GM18909 (cell line): ENCODE measurements around the gene ZCCHC8.
A peak's percentile ranks its signal among the peaks of the same experiment; 100 is the strongest.
"Not testable (repeated sequence)": the region's sequence is repeated elsewhere in the genome, so short reads cannot be mapped to it uniquely, and the experiment has no call there.

ENCODE experiments used
- ATAC-seq: cut with Tn5 transposase; IDR thresholded peaks from one replicate; pipeline ENCODE4 v1.9.1; 2021; ENCODE audit warnings: mild to moderate bottlenecking; ENCODE audit not compliant: unreplicated experiment, poor library complexity

ZCCHC8 gene

DNA sequence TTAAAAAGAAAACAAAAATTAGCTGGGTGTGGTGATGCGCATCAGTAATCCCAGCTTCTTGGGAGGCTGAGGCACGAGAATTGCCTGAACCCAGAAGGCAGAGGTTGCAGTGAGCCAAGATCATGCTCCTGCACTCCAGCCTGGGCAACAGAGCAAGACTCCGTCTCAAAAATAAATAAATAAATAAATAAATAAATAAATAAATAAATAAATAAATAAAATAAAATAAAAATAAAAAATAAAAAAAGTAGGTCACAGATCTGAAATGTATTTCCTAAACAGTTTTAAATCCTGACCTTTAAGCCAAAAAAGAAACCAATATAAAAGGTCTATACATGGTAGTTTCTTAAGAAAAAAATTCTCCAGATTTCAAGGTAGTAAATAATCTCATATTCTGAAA lies 12.3 kb upstream of the ZCCHC8 start:
- ATAC-seq: not testable (repeated sequence)

DNA sequence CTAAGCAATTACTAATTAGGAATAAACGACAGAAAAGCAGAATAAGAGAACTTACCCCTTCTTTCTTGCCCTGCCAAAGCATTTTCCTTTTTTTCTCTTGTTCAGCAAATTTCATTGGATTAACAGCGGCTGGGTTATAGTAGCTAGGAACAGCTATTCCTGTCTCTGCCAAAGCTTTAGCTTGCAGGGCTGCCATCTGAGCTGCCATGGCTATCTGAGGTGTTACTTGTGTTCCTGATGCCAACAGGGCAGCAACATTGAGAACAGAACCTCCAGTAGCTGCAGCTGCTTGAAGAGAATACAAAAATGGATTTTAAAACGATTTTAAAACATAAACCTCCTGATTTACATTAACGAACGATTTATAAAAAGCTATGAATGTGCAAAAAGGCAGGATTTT lies 7.4 kb upstream of the ZCCHC8 start:
- ATAC-seq: no peak

DNA sequence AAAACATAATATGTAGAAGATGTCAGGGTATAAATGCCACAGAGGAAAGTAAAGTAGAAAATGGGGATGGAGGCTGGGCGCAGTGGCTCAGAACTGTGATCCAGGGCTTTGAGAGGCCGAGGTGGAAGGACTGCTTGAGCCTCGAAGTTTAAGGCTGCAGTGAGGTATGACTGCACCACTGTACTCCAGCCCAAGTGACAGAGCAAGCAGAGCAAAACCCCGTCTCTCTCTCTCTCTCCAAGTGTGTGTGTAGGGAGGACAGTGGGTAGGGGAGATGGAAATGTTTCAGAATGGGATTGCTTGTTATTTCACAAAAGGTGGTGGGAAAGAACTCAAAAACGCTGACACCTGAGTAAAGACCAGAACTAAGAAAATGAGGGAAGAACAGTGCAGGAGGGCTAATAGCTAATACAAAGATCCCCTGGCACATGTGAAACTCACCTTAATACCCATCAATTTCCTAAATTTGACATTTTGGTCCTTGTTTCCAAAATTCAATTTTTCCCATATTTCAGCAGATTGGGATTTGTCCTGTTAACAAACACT lies 5.7 kb upstream of the ZCCHC8 start:
- ATAC-seq: no peak

DNA sequence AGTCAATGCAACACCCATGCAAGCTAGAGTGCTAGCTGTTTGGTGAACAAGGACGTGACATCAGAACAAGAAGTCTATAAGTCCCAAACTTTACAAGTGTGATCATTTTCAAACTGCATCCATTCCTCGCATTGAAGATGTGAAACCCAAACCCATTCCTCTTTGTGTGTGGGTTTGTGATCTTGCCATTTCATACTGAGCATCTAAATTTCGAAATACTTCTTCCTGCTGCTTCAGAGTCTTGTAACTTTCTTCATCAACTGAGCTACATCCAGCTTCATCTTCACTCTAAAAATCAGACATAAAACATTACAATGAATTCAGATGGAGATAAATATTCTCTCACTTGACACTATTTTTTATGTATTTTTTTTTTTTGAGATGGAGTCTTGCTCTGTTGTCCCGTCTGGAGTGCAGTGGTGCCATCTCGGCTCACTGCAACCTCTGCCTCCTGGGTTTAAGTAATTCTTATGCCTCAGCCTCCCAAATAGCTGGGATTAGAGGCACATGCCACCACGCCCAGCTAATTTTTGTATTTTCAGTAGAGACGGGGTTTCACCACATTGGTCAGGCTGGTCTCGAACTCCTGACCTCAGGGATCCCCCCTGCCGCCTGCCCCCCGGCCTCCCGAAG lies 4.8 kb upstream of the ZCCHC8 start:
- no peak for ATAC-seq

DNA sequence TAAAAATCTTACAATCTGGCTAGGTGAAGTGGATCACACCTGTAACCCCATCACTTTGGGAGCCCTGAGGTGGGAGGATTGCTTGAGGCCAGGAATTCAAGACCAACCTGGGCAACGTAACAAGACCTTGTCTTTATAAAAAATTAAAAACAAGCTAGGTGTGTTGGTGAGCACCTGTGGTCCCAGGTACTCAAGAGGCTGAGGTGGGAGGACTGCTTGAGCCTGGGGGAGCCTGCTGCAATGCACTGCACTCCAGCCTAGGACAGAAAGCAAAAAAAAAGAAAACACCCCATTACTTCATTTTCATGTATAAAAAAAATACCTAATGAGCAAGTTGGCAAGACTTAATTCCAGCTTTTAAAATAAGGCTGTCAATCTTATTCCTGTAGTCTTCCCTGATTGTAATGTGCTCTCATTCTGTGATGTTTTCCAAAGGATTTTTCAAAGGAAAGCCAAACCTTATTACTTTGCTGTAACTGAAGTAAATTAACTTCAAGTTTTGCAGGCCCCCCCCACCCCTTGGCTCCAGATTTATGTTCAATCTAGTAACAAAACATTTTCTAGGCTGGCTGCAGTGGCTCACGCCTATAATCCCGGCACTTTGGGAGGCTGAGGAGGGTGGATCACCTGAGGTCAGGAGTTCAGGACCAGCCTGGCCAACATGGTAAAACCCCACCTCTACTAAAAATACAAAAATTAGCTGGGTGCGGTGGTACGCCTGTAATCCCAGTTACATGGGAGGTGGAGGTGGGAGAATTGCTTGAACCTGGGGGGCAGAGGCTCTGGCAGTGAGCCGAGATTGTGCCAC lies 3.3 kb upstream of the ZCCHC8 start:
- no peak for ATAC-seq

DNA sequence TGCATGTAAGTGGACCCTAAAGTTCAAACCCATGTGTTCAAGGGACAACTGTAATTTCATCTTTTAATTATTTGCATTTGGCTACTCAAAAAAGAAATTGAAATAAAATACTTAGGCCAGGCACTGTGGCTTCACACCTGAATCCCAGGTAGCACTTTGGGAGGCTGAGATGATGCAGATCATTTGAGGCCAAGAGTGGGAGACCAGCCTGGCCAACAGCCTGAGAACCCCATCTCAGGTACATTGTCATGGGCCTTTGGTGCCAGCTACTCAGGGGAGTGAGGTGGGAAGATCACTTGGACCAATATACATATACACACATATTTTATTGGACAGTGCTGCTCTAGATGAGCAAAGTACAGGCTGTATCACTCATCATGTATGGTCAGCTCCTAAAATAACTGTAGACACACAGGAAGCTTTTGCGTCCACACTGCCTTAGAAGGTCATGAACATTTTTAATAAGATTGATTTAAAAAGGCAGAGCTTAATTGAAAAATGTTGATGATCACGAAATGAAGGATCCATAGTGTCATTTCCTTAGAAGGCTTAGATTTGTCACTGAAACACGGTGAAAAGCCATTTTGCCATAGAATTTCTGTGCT lies 2.5 kb upstream of the ZCCHC8 start:
- ATAC-seq: no peak

DNA sequence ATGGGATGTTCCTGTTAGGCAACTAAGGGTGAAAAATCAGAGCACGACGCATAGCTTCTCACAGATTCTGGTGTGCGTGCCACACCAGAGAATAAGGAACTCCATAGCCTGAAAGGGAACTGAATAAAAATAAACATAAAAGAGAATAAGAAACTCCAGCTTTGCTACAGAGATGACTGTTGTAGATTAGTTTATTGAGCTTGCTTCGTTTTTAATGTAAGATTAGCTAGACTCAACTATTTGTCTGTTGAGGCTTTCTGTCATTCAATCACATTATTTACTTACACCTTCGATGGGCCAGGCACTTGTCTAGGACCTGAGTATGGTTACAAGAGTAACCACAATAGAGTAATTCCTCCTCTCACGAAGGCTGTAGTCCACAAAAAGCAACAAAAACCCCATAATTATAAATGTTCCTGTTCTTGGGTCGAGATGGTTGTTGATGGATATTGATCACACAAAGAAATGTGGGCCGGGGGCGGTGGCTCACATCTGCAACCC lies 807 bp upstream of the ZCCHC8 start:
- ATAC-seq: no peak

DNA sequence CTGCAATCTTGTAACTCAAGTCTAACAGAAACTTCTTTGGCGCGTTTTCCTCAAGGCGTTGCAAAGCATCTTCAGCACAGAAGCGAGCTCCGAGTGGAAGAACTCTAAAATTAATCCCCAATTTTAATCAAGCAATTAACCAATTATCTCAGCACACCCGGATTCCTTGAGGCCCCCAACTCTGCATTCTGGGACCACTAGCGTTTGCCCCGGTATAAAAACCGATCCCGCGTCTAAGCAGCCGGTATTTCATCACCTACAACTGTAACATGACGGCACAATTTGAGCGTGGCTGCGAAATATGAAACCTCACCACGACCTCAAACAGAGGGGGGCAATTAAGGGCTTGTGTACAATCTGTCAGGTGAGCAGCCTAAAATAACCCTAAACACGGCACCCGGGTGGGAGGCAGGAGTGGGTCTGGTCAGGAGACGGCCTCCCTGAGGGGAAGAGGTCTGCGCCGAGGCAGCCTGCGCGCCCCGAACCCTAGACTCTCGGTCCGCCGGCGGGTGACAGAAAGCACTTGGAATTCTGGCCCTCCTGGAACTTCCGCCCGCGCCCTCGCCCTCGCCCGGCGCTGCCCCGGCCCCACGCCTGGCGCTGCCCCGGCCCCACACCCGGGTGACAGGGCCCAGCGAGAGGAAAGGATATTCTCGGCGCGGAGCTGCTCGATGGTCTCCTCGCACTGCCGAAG lies 594 bp downstream of the ZCCHC8 start:
- peak; percentile 26 for ATAC-seq

DNA sequence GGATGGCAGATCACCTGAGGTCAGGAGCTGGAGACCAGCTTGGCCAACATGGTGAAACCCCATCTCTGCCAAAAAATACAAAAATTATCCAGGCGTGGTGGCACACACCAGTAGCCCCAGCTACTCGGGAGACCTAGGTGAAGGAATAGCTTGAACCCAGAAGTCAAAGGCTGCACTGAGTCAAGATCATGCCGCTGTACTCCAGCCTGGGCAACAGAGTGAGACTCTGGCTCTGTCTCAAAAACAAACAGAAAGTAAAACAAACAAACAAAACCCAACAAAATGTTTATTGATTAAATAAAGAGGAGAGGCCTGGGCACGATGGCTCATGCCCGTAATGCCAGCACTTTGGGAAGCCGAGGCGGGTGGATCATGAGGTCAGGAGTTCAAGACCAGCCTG lies 5.5 kb downstream of the ZCCHC8 start:
- no peak for ATAC-seq

DNA sequence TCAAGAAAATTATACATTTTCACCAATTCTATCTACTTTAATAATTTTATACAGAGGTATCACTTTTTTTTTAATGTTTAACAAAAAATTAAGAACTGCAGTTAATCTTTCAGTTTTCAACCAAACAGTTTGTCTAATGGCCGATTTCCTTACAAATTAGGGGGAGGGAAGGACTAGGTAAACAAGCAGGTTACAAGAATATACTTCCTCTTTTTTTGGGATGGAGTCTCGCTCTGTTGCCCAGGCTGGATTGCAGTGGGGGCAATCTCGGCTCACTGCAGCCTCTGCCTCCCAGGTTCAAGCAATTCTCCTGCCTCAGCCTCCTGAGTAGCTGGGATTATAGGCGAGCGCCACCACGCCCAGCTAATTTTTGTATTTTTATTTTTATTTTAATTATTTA lies 7.5 kb downstream of the ZCCHC8 start:
- not testable (repeated sequence) for ATAC-seq

DNA sequence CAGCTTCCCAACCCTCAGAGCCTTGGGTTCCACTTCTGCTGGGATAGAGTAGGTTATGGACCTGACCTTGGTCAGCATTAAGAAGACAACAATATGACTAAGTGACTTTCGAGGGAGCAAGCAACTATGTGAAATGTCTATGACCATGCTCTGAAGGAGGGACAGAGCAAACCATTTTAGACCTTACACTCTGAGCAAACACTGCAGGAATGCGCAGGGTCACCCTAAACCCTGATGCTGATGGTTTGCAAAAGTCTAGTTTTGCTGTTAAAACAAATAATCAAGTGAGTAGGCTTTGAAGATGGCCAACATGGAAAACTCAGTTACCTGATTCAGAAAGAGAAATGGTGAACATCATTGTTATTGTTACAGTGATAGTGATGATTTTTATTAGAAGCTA lies 8.7 kb downstream of the ZCCHC8 start:
- no peak for ATAC-seq

DNA sequence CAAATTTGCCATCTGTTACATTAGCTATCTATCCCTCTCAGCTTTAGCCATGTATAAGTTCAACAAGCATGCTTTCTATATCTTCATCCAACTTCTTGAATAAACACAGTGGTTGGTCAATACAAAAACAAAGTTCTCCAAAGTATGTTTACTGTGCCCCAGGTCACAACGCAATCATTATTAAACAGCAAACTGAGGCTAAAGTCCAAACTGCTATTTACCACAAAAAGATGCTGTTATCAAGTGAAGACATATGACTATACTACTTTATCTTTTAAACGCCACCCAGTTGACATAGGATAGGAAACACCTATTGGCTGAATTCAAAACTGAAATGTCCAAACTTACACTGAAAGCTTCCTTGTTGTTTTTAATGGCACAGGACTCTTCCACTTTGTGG lies 11.7 kb downstream of the ZCCHC8 start:
- no peak for ATAC-seq

DNA sequence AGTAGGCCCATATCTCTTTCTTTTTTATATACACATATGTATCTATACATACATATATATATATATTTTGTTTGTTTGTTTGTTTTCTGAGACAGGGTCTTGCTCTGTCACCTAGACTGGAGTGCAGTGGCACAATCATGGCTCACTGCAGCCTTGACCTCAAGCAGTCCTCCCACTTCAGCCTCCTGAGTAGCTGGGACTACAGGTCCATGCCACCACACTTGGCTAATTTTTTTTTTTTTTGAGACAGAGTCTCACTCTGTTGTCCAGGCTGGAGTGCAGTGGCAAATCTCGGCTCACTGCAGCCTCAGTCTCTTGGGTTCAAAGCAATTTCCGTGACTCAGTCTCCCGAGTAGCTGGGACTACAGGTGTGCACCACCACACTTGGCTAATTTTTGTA lies 12.9 kb downstream of the ZCCHC8 start:
- ATAC-seq: not testable (repeated sequence)

DNA sequence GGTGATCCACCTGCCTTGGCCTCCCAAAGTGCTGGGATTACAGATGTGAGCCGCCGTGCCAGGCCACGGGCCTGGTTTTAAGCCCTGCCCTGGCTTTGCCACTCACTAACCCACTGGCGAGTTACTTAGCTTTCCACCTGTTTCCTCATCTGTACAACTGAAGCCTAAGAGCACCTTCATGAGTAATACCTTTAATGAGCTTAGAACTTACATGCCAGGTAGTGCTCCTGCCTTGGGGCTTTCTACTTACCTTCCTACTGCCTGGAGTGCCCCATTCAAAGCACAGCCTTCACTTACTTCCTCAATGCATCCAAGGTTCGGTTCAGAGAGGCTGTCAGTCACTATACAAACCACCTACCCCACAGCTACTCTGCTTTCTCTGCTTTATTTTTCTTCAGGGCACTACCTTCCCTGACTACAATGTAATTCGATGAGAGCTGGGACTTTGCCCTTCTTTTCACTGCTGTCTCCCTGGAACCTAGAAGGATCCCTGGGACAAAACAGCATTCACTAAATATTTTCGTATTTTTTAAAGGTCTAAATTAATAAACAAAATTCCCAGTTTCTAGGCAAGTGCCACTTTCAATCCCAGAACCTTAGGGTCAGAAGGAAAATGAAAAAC lies 13.8 kb downstream of the ZCCHC8 start:
- ATAC-seq: no peak

DNA sequence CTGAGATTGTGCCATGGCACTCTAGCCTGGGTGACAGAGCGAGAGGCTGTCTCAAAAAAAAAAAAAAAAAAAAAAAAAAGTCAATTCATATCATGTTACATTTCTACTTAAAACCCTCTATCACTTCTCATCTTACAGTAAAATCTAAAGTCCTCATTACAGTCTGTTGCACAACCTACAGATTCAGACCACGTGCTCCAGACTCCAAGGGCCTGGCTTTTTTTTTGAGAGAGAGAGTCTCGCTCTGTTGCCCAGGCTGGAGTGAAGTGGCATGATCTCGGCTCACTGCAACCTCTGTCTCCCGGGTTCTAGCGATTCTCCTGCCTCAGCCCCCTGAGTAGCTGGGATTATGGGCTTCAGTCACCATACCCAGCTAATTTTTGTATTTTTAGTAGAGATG lies 14.4 kb downstream of the ZCCHC8 start:
- ATAC-seq: not testable (repeated sequence)

DNA sequence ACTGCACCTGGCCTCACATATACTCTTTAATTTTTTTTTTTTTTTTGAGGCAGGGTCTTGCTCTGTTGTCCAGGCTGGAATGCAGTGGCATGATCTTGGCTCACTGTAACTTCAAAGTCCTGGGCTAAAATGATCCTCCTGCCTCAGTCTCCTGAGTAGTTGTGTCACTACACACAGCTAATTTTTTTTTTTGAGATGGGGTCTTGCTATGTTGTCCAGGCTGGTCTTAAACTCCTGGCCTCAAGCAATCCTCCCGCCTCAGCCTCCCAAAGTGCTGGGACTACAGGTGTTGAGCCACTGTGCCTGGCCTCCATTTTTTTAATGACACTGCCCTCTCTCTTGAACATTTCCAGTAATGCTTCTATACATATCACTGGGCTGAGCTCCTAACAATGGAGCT lies 16.3 kb downstream of the ZCCHC8 start:
- not testable (repeated sequence) for ATAC-seq

DNA sequence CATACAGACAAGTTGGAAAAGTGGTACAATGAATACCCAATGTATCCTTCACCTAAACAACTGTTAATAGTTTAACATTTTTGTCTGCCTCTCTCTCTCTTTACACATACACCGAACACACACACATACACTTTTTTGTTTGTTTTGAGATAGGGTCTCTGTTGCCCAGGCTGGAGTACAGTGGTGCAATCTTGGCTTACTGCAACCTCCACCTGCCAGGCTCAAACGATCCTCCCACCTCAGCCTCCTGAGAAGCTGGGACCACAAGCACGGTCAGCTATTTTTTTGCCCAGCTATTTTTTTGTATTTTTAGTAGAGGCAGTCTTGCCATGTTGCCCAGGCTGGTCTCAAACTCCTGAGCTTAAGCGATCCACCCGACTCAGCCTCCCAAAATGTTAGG lies 16.8 kb downstream of the ZCCHC8 start:
- ATAC-seq: no peak

DNA sequence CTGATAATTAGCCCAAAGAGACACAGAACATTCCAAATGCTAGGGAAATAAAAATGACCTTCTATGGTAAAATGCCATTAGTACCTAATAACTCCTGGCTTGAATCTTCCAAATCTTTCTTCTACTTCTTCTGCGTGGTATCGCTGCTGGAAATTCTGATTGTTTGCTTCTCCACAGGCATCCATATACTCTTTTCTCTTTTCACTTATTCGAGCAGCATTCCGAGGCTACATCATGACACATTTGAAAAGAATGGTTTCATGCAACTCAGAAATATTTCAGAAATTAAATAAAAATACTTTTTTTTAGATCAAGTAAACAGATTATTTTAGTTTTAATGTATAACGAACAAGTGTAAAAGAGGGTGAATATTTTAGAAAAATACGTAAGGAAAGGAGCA lies 18.9 kb downstream of the ZCCHC8 start:
- no peak for ATAC-seq

DNA sequence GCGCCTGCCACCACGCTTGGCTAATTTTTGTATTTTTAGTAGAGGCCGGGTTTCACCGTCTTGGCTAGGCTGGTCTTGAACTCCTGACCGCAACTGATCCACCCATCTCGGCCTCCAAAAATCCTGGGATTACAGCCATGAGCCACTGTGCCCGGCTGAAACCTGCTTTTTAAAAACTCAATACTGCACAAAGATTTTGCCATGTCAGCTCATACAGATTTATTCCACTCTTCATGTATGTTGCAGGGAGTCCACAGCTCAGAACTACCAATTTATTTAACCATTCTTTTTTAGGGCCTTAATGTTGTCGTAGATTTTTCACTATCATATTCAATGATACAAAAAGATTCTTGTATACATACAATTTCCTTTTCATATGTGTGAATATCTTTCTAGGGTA lies 20.0 kb downstream of the ZCCHC8 start:
- ATAC-seq: no peak

DNA sequence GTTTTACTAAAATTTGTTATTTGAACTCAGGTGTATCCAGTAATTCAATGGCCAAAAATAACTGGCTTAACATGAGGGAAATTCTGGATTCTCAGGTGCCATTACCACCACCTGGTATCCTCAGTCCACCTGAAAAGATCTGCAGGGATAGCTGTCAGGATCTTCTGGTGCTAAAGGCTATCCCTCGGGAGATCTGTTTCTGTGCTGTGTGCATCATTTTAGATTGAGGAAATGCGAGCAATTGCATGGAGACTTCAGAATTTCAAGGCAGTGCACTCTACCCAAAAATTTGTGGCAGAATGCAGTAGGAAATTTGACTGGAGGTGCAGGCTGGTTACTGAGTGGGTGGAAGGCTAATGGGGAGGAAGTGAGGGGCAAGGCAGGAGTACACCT lies 26.4 kb downstream of the ZCCHC8 start:
- no peak for ATAC-seq
